ENCODE results near the gene TIGAR.

Gene TIGAR

DNA sequence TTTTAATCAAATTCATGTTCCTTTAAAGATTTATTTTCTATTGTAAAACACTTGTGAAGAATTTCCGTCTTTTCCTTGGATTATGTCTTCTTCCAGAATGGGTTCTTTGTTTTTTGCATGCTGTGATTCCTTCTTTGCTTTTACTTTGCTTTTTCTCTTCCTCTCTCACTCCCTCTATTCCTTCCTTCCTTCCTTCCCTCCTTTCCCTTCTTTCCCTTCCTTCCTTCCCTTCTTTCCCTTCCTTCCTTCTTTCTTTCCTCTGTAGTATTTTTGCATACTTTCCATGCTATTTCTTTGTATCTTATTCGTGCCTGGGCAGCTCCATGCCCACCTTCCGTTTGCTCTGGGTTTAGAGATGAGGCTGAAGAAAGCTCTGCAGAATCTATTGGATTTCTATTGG is 80.1 kb downstream of the TIGAR start:
- in situ Hi-C loops (cut with MboI; ENCODE audit: low pct_unique_long_range_greater_than_20kb, low sequenced_read_pairs): no loop called here
- no peak for DNase-seq

DNA sequence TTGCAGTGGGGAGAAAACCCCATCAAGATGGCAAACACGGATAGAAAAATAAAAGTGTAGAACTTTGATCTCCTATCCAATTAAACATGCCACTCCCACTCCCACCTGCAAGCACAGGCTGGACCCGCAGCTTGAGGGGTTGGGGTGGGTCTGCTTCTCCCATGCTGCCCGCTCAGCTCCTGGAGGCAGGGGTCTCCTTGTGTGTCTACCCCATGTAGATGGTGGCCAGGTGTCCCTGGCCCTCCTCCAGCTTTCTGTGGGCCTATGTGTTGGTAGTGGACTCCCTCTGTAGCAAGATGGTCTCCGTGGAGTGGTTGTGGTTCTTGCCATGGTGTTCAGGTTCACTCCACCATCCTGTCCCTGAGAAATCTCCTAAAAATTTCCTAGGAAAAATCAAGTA is 82.0 kb downstream of the TIGAR start:
- in situ Hi-C loops (cut with MboI; ENCODE audit: low pct_unique_long_range_greater_than_20kb, low sequenced_read_pairs): no loop called here
- DNase-seq: no peak
